ELF-1 (cell line): ENCODE measurements around the gene L3MBTL4.
"Not testable (repeated sequence)": the region's sequence is repeated elsewhere in the genome, so short reads cannot be mapped to it uniquely, and the experiment has no call there.

Source experiments
- DNase-seq: peaks from one replicate; pipeline ENCODE4 v3.0.0-alpha.2; 2016; ENCODE audit warnings: low read depth, low spot score

Gene L3MBTL4

DNA sequence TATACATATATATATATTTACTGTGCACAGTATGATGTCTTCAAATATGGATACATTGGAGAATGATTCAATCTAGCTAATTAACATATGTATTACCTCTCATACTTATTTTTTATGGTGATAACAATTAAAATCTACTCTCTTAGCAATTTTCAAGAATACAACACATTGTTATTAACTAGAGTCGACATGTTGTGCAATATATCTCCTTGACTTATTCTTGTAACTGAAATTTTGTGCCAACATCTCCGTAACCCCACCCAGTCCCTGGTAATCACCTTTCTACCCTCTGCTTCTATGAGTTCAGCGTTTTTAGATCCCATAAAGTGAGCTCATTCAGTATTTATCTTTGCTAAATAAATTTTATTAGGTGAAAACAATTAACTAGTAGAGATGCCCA is 303.0 kb downstream of the L3MBTL4 start:
- DNase-seq: no peak

DNA sequence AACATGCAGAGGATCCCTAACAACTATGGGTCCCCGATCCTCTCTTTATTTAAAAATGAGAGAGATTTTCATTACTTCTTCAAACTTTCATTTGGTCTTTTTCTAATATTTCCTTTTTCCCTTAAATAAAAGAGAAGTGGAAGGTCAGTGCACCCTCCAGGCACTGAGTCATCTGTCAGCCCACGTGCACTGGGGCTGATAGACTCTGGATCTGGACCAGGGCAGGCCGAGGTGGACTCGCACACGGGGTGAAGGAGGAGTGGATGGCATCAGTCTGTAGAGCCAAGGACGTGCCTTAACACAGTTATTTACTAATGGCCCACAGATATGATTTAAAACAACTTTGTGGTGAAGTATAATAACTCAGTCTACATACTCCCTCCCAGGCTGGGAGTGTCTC is 305.0 kb downstream of the L3MBTL4 start:
- no peak for DNase-seq

DNA sequence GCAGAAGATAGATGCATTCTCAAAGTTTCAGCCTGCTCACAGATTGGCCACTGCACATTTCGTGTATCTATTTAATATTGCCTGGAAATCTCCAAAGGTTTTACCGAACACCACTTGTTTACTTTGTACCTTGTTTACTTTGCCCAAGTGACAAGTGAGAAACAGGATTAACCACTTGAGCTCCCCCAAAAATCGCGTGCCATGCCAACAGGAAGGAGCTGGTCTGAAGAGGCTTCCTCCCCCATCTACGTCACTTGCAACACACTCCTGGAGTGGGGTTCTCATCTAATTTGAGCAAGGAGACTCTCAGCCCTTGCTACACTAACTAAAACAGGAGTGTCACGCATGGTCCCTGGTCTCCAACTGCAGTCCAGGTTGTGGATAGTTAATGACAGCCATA is 306.9 kb downstream of the L3MBTL4 start:
- DNase-seq: no peak

DNA sequence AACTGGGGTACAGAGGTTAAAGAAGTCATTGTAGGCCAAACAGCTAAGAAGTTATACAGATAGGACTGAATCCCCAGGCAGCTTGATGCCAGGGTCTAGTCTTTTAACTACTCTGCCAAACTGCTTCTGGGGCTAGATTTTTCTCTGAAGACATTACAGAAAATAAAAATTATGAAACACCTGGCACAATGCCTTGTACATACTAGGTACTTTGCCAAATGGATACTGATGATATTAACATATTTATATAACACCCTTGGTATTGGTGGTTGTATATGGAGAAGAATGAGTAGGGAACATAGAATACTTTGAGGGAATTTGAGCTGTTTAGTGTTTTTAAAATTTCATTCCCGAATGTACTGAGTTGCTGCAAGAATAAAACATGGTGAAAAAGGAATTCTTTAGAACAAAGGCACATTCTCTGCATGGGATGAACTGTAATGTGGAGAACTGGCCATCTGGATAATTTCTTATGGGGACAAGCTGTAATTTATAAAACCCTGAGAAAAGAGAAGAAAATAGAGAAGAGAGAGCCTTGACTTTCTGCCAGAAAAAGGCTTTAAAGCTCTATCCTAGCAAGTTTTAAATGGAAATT is 308.5 kb downstream of the L3MBTL4 start:
- DNase-seq: no peak

DNA sequence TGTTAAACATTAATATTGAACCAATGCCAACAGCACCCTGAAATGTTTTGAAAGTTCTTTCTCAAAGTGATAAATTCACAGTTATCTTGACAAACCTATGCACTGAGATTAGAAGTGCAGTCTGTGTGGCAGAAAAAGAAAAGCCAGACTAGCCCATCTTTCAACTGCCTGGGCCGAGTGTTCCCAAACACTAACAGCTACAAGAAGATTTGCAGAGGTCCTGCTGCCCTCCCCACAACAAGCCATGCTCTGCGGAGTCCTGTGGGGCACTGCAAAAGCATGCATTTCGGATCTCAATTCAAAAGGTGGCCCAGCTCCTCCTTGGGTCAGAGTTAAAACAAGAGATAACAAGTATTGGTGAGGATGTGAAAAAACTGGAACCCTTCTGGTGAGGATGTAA is 311.0 kb downstream of the L3MBTL4 start:
- no peak for DNase-seq

DNA sequence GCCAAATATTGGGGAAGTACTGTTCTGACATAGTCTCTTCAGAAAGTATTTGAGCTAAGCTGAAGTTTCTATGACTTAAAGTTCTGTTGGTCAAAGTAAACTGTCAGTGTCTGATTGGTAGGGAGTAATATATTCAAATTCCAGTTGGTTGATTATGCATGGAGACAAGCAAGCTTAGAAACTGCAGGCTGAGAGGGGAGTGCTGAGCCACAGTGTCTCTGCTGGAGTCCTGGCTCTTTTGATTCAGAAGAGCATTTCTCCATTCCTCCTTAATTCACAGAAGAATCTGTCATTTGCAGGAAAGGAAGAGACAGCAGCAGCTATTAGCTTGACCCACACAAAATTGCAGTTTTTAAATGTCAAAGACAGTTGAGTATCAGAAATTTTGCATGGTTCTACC is 318.0 kb downstream of the L3MBTL4 start:
- no peak for DNase-seq

DNA sequence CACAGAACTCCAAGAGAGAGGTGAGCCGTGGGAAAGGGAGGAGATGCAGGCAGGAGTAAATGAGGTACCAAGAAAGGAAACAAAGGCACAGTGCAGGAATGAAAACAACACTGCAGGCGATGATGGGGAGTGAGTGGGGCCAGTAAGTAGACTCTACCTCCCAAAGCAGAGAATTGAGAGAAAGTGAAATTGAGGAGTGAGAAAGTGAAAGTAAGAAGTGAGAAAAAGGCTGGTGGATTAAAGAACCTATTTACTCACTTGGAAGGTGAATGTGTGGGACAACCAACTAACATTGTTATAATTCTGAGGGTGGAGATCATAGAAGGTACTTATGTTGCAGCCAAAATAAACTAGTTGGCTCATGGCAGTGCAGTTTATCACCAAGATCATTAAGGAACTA is 326.3 kb downstream of the L3MBTL4 start:
- no peak for DNase-seq

DNA sequence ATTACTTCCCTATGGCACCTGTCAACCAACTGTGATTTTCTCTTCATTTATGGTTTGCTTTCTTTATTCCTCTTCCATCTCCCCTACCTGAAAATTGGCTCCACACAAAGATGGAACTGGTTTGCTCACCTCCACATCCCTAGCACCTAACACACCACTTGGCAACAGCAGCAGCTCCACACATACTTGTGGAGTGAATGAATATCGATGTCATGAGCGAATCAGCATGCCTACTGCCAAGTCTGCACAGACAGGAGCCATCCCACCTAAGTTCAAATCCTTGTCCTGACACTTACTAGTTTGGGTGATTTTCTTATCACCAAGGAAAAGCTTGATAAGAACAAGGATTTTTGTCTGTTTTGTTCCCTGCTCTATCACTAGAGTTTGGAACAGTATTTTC is 328.0 kb downstream of the L3MBTL4 start:
- DNase-seq: no peak

DNA sequence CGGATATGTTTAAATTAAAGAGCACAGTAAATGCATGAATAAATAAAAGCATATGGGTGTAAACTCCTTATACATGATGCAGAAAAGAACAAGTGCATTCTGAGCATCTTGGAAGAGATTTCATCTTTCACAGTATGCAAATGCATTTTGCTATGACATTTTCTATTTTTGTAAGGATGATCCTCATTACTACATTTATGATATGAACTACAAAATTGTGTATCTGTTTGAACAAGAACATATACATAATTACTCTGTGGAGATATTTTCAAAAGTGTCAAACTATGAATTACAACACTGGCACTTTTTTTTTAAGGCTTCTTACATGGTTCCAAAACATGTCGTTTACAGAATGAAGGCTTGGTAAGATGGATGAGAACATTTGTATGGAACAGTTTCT is 335.3 kb downstream of the L3MBTL4 start:
- no peak for DNase-seq

DNA sequence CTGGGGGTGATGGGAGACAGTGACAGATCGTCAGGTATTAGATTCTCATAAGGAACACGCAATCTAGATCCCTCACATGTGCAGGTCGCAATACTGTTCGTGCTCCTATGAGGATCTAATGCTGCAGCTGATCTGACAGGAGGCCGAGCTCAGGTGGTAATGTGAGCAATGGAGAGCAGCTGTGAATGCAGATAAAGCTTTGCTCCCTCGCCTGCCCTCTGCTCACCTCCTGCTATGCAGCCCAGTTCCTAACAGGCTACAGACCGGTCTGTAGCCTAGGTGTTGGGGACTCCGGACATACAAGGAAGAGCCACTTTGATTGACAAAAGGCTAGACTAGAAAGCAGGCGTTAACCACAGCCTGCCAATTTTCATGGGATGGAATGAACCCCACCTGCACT is 335.8 kb downstream of the L3MBTL4 start:
- no peak for DNase-seq

DNA sequence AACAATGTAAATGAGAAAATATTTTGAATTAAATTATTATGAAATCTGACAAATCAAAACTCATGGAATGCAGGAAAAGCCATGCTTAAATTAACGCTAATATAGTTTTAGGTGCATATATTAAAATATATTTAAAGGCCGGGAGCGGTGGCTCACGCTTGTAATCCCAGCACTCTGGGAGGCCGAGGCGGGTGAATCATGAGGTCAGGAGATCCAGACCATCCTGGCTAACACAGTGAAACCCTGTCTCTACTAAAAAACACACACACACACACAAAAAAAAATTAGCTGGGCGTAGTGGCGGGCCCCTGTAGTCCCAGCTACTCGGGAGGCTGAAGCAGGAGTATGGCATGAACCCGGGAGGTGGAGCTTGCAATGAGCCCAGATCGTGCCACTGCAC is 342.3 kb downstream of the L3MBTL4 start:
- DNase-seq: not testable (repeated sequence)

DNA sequence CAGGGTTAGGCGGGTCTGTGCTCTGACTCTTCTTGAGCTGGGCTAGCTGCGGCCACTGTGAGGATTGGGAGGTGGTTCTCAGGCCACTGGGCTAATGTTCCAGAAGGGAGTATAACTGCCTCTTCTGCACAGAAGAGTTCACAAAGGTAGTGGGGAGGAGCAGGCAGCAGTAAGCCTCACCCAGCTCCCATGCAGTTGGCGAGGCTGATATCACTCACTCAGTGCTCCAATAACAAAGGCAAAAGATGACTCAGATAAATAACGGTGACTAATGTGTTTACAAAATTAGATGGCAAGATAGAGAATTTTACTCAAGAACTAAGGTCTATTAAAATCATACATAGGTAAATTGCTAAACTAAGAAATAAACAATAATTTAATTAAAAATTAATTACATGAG is 345.2 kb downstream of the L3MBTL4 start:
- DNase-seq: no peak

DNA sequence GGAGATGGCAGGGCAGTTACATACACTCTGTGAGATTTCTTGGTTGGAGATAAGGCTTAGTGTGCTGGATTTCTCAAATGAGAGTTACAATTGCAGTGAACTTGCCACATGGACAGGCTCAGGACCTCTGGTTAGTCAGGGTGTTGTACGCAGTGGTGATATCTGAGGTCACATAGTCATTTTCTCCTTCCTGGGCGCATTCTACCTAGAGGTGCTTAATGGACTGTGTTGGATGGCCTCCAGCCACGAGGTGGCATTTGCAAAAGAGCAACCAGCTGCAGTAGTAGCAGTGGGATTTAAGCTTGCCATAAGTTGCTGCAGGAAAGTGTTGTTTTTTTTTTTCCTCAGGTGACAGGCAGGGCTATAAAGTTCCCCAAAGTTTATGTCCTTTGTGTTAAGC is 345.6 kb downstream of the L3MBTL4 start:
- DNase-seq: no peak

DNA sequence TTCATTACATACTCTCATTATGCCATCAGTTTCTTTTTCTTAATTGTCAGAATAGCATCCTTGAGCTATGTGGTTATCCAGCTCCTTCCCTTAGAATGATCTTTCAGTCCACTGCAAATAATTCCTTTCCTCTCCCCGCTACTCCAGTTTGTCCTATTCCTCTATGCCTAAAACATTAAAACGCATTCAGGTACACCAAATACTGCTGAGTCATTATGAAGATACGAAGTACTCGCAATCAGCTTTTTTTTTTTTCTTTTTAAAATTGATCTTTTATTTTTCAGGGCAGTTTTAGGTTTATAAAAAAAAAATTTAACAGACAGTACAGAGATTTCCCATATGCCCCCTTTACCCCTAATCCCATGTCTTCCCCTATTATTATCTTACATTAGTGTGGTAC is 354.6 kb downstream of the L3MBTL4 start:
- DNase-seq: no peak

DNA sequence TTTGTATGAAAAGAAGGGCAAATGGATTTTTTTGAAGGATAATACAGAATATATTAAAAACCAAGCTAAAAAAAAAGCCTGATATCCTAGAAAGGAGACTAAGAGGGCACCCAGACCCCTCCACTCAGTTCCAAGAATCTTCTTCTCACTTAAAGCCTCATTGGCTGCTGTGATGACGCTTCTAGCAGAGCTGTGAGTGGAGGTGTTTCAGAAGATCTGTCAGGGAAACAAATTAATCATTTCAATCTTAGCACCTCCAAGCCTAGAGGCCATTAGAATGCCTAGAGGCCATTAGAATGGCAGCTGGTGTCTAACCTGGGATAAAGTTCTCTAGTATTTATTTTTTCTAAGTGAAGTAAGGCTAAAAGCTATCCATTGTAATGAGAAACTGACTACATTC is 355.2 kb downstream of the L3MBTL4 start:
- no peak for DNase-seq

DNA sequence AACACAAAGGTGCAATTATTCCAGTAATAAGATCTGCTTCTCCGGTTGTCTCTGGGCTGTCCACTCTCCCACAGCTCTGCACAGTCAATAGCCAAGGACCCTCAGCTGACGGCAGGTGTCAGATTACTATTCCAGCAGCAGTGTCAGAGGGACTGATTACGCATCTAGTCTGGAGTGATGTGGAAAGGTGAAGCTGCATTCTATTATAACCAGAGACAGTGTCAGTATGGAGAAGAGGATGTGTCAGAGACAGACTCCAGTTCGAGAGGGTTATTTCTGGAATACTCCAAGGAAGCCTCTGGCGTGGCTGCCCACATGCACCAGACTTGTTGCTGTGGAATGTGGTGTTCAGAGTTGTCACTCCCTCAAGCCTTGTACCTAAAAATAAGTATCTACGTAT is 355.8 kb downstream of the L3MBTL4 start:
- peak; percentile 21 for DNase-seq

DNA sequence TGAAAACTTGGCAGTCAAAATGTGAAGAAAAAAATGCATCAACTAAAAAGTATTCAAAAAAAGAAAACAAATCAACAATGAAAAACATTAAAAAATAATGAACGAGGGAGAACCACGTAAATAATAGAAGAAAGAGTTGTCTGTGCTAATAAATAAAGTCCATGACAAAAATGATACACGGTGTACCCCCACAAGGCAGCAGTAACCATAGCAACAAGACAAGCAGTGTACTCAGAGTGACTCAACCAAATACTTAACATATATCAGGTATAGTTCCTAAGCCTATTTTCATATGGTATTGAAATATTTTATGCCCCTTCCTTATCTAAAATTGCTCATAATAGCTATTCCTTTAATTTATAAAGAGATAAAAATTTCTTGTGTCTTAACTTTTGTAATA is 357.1 kb downstream of the L3MBTL4 start:
- DNase-seq: no peak

DNA sequence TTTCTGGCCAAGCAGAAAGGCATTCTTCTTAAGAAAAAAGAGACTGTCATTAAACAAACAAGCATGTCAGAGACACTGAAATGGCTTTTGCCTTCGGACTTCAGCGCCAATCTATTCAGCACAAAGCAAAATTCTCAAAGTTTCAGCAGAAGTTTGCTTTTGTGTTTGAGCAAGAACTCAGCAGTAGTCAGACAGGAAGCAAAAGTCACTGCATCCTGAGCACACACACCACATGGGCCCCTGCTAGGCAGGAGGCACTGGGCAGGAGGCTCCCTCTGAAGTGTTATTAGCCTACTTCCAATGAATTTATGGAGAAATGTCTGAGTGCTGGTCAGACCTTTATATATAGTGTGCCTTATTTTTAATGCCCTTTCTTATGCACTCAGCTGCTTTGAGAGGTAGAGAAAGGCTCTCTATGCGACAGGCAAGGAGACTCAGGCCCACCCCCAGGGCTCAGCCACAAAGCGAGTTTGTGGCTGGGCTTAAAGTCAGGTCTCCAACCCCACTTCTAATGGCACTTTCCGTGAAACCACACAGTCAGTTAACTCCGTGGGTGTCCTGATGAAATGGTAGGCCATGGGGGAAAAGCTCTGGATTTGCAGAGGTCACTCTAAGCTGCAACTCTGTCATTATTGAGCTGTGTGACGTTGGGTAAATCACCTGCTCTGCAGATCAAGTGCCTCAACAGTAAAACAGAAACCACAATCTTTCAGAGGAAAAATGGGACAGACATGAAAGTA is 358.4 kb downstream of the L3MBTL4 start:
- no peak for DNase-seq

DNA sequence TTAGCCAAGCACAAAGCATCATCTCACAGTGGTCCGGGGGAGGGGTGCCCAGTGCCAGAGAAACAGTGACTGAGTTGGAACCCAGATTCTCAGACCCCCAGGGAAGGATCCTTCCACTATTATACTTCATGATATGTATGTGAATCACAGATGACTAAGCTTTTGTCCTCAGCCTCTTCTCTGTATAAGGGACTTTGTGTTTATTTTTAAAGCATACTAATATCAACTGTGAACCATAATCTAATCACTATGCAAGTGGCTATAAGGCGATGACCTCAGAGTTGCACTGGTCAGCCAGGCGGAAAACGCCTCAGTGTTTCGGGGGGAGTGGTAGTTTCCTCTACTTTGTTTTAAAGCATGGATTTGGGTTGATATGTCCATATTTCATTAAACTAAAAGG is 359.0 kb downstream of the L3MBTL4 start:
- DNase-seq: no peak

DNA sequence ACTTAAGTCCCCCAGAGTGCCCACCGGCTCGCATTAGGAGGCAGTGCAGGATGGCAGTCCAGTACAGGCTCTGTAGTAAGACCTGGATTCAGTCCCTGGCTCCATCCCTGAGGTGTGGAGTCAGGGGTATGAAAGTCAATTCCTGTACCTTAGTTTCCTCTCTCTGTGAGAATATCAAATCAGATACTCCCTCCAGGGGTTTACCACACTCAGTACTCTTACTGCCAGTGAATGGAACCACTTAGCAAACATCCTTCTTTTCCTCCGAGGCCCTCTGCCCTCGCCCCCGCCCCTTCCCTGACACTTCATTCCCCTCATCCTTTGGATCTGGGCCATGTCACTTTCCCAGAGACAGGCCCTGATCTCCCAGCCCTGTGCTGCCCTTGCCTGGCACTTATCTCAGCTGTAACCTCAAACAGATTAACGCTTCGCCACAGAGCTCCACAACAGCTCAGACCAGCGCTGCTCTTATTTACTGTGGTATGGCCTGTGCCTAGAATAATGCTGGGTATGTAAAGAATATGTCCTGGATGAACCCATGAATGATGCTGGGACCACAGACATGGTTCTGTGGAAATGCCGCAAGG is 360.4 kb downstream of the L3MBTL4 start:
- DNase-seq: peak; percentile 25

DNA sequence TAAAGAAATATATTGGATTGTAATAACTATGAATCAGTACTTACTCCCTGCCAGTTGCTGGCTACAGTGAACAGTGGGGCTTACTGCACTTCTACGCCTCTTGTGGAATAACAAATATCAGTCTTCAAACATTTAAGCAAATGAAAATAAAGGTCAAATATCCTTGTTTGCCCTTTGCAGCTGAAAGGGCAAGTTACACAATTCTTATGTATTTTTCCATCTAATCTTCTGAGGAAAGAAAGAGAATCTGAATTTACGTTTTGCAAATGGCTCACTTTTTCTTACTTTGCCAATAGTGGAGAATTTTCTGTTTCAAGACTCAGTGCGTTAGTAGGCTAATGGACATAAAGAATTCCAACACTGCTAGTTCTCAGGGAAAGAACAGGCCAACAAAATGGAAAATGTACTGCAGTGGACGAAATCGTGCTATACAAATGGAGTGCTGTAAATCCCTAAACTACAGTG is 362.2 kb downstream of the L3MBTL4 start:
- no peak for DNase-seq

DNA sequence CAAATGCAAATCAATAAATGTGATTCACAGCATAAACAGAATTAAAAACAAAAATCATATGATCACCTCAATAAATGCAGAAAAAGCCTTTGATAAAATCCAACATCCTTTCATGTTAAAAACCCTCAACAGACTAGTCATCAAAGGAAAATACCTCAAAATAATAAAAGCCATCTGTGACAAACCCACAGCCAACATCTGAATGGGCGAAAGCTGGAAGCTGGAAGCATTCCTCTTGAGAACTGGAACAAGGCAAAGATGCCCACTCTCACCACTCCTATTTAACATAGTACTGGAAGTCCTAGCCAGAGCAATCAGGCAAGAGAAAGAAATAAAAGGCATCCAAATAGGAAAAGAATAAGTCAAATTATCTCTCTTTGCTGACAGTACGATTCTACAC is 367.1 kb downstream of the L3MBTL4 start:
- not testable (repeated sequence) for DNase-seq

DNA sequence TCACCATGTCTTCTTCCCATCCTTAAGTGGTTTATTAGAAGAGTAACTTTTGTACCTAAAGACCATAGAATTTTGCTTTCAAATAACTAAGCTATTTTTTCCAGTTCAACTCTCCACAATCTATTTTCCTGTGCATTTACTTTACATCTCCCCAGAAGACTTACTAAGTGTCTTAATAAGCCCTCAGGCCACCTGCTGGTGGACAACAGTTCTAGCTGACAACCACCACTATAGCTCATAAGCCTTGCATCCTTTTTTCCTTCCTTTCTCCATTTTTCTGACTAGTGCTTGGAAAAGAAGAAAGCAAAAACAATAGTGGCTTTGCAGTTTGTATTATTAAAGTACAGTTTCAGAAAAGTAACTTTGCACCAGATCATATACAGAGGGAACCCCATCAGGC is 369.9 kb downstream of the L3MBTL4 start:
- no peak for DNase-seq
